ENCODE data around the gene C20orf141.

GRCh38 chr20:2800521-2801285, 14.1 kb upstream of the C20orf141 start, which contains the start of gene CPXM1:
- peak; percentile 28 for TF ChIP-seq EZH2 (IDR thresholded peaks at IDR 0.05; ENCODE audit: insufficient read depth, low read length)
- TF ChIP-seq CTCF (IDR thresholded peaks at IDR 0.05; ENCODE audit: insufficient read depth, low read depth, low read length): no peak
